NT2/D1 (cell line): ENCODE measurements around the gene SLC25A39.
A peak's percentile ranks its signal among the peaks of the same experiment; 100 is the strongest.

Experiments used
- DNase-seq: peaks from one replicate; pipeline ENCODE4 v3.0.0-alpha.2; 2011; ENCODE audit warnings: low read depth, low spot score
- H3K27me3 ChIP-seq: 2 replicates; pipeline ENCODE4 v1.6.0; 2011; ENCODE audit warnings: mild to moderate bottlenecking; ENCODE audit not compliant: insufficient read length, insufficient read depth
- H3K36me3 ChIP-seq: 2 replicates; pipeline ENCODE4 v1.6.1; 2011; ENCODE audit warnings: mild to moderate bottlenecking, low read length, mixed read lengths; ENCODE audit not compliant: insufficient read depth, insufficient read length
- H3K4me1 ChIP-seq: 2 replicates; pipeline ENCODE4 v1.5.1; 2011; ENCODE audit not compliant: insufficient read depth, insufficient read length
- H3K4me3 ChIP-seq: 2 replicates; pipeline ENCODE4 v1.5.1; 2011; ENCODE audit warnings: low read depth; ENCODE audit not compliant: insufficient read length
- H3K9ac ChIP-seq: 2 replicates; pipeline ENCODE4 v1.6.0; 2011; ENCODE audit warnings: low read depth; ENCODE audit not compliant: insufficient read length
- H3K9me3 ChIP-seq: 2 replicates; pipeline ENCODE4 v1.5.1; 2011; ENCODE audit warnings: mild to moderate bottlenecking, low read length; ENCODE audit not compliant: insufficient read depth
- SUZ12 ChIP-seq: IDR thresholded peaks from 2 replicates; pipeline ENCODE4 v1.6.1; 2011; ENCODE audit not compliant: insufficient read length, insufficient read depth; ENCODE audit errors: extremely low read depth
- YY1 ChIP-seq: IDR thresholded peaks from 2 replicates; pipeline ENCODE4 v1.6.1; 2011; ENCODE audit not compliant: insufficient read length, insufficient read depth
- ZNF274 ChIP-seq: IDR thresholded peaks from 2 replicates; pipeline ENCODE4 v1.6.1; 2011; ENCODE audit warnings: mild to moderate bottlenecking, low read depth, low read length

Gene SLC25A39

GRCh38 chr17:44327715-44328449 is 3.3 kb upstream of the SLC25A39 start:
- peaks cover 6% of the 10 kb centered on the region for H3K4me1 ChIP-seq
- no peaks in the 10 kb centered on the region for H3K9me3 ChIP-seq
- DNase-seq = no peak
- TF ChIP-seq YY1 (no peak), ZNF274 (no peak), SUZ12 (no peak)
- no peak overlapping the region for H3K9ac ChIP-seq
- no peak overlapping the region for H3K4me3 ChIP-seq
- H3K36me3 ChIP-seq = peaks cover 6% of the 10 kb centered on the region
- H3K27me3 ChIP-seq = no peaks in the 10 kb centered on the region

GRCh38 chr17:44326861-44327444 is 2.3 kb upstream of the SLC25A39 start:
- Histone ChIP-seq H3K36me3 (peaks cover 13% of the 10 kb centered on the region), H3K4me1 (peaks cover 6% of the 10 kb centered on the region), H3K9ac (no peak overlapping the region), H3K27me3 (no peaks in the 10 kb centered on the region), H3K9me3 (no peaks in the 10 kb centered on the region), H3K4me3 (no peak overlapping the region)
- DNase-seq = peak; percentile 89
- no peak for TF ChIP-seq YY1
- TF ChIP-seq ZNF274 = no peak
- no peak for TF ChIP-seq SUZ12

DNA sequence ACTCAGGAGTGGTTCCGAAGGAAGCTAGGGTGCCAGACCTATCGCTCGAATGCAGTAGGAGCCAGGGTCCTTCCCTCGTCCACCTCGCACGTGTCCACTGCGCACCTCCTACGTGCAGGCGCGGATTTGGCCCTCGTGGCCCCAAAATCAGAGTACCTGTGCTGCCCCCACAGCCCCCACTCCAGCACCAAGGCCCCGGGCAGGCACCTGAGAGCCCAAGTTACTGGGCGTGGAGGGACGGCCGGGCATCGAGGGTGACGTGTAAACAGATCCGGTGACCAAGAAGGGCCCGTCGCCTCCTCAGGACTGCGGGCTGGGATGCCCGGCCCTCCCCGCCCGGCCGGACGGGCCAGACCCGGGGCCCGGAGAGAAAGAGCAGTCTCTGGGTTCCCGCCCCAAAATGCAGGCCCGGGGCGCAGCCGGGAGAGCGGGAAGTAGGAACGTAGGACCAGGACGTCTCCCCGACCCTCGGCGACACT is 492 bp downstream of the SLC25A39 start:
- Histone ChIP-seq H3K36me3 (peaks cover 41% of the 10 kb centered on the region), H3K27me3 (no peaks in the 10 kb centered on the region), H3K9ac (peak overlapping the region; percentile 94), H3K4me3 (peak overlapping the region; percentile 93), H3K4me1 (peaks cover 20% of the 10 kb centered on the region), H3K9me3 (no peaks in the 10 kb centered on the region)
- TF ChIP-seq ZNF274 (no peak), SUZ12 (no peak)
- DNase-seq = no peak

GRCh38 chr17:44323359-44324091 is 1.1 kb downstream of the SLC25A39 start:
- DNase-seq = no peak
- H3K36me3 ChIP-seq = peaks cover 45% of the 10 kb centered on the region
- peaks cover 20% of the 10 kb centered on the region for H3K4me1 ChIP-seq
- no peaks in the 10 kb centered on the region for H3K27me3 ChIP-seq
- peak overlapping the region; percentile 94 for H3K9ac ChIP-seq
- no peaks in the 10 kb centered on the region for H3K9me3 ChIP-seq
- H3K4me3 ChIP-seq = peak overlapping the region; percentile 93
- TF ChIP-seq ZNF274 = no peak
- TF ChIP-seq SUZ12 = no peak
- no peak for TF ChIP-seq YY1

DNA sequence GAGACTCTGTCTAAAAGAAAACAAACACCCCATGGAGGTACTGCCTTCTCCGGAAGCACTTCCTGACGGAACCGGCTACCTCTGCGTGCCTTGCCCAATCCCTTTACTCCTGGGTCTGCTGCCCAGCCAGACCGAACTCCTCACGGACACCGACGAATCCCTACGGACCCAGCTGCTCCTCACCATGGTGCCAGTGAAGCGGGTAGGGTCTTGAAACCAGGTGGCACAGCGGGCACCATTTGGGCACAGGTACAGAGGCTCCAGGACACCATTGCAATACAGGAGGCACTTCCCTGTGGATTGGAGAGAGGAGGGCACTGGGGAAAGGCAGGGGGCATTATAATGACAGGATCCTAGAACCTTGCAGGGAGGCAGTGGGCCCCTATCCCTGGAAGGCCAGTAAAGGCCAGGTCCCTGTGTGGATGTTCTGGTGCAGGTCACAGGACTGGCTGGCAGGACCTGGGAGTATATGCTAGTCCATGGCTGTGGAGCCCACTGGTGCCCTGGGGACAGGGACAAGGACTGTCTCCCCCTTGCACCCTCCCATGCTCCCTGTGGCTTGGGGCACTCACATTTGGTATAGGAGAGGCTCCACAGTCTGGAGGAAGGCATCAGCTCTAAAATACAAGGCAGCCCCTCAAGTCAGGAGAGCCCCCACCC is 2.3 kb downstream of the SLC25A39 start:
- Histone ChIP-seq H3K27me3 (no peaks in the 10 kb centered on the region), H3K36me3 (peaks cover 50% of the 10 kb centered on the region), H3K9ac (peak overlapping the region; percentile 53), H3K9me3 (no peaks in the 10 kb centered on the region), H3K4me1 (peaks cover 23% of the 10 kb centered on the region), H3K4me3 (no peak overlapping the region)
- DNase-seq = no peak
- TF ChIP-seq YY1 (no peak), ZNF274 (no peak), SUZ12 (no peak)

- no peak for DNase-seq
- Histone ChIP-seq H3K4me3 (no peak overlapping the region), H3K36me3 (peaks cover 50% of the 10 kb centered on the region), H3K4me1 (peaks cover 23% of the 10 kb centered on the region), H3K9me3 (no peaks in the 10 kb centered on the region), H3K9ac (peak overlapping the region; percentile 27), H3K27me3 (no peaks in the 10 kb centered on the region)
- TF ChIP-seq ZNF274 = no peak
- TF ChIP-seq SUZ12 = no peak
- no peak for TF ChIP-seq YY1
These were observed 3.1 kb downstream of the SLC25A39 start for GRCh38 chr17:44321246-44322120.
